Measurements from ENCODE around the gene BLTP3B.

- TF ChIP-seq, protein P1, sequence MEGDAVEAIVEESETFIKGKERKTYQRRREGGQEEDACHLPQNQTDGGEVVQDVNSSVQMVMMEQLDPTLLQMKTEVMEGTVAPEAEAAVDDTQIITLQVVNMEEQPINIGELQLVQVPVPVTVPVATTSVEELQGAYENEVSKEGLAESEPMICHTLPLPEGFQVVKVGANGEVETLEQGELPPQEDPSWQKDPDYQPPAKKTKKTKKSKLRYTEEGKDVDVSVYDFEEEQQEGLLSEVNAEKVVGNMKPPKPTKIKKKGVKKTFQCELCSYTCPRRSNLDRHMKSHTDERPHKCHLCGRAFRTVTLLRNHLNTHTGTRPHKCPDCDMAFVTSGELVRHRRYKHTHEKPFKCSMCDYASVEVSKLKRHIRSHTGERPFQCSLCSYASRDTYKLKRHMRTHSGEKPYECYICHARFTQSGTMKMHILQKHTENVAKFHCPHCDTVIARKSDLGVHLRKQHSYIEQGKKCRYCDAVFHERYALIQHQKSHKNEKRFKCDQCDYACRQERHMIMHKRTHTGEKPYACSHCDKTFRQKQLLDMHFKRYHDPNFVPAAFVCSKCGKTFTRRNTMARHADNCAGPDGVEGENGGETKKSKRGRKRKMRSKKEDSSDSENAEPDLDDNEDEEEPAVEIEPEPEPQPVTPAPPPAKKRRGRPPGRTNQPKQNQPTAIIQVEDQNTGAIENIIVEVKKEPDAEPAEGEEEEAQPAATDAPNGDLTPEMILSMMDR (IDR thresholded peaks at IDR 0.05) = no peak
- no peak for TF ChIP-seq POLR2AphosphoS5 (IDR thresholded peaks at IDR 0.05; ENCODE audit: insufficient read depth in 1 of 2, low read depth in 1 of 2)
Observed at GRCh38 chr12:100105661-100106060, 37.0 kb downstream of the BLTP3B start.
